Panc1 (cell line): ENCODE results near the gene CACNA2D3. TPM values are rescaled to one million over a fixed set of nuclear protein-coding genes. Genes with fewer than 3 reads are reported as not detected.

Experiments
- ATAC-seq: fragments of 200-7000 bp; cut with Tn5 transposase; 2 replicates; pipeline ENCODE4 v1.9.1; 2020; ENCODE audit warnings: mild to moderate bottlenecking, moderate library complexity
- BruUV-seq: library from RNA; stranded (reverse); fragments of 400-500 nt; replicated peaks from 2 replicates; lab custom pipeline; 2021; lab: Mats Ljungman, UMichigan
- CTCF ChIA-PET: fragments of 300-600 bp; sonication (Branson Sonifier 250); formaldehyde crosslinking; loops from one replicate; lab custom pipeline; 2022; ENCODE audit warnings: antibody characterized with exemption; lab: Charles Lee
- POLR2A ChIA-PET: fragments of 300-600 bp; sonication (Branson Sonifier 250); formaldehyde crosslinking; loops from one replicate; lab custom pipeline; 2022; ENCODE audit warnings: antibody characterized with exemption; lab: Charles Lee
- DNase-seq: peaks from one replicate; pipeline ENCODE4 v3.0.0-alpha.2; 2010; ENCODE audit warnings: low read depth, low spot score
- H3K27ac ChIP-seq: 2 replicates; pipeline ENCODE4 v1.5.1; 2011; ENCODE audit warnings: mild to moderate bottlenecking, low read length, inconsistent platforms
- H3K27me3 ChIP-seq: fragments of 200-500 bp; sonication (Bioruptor generic); 2 replicates; pipeline ENCODE4 v1.6.0; 2014; ENCODE audit warnings: low read length, inconsistent platforms; ENCODE audit not compliant: control insufficient read depth, insufficient read depth
- H3K36me3 ChIP-seq: fragments of 200-500 bp; sonication (Bioruptor generic); 2 replicates; pipeline ENCODE4 v1.5.1; 2014; ENCODE audit warnings: inconsistent platforms, mild to moderate bottlenecking, low read length, moderate library complexity; ENCODE audit not compliant: control insufficient read depth, insufficient read depth
- H3K4me1 ChIP-seq: 2 replicates; pipeline ENCODE4 v1.5.1; 2011; ENCODE audit warnings: inconsistent platforms, mild to moderate bottlenecking, low read length, moderate library complexity; ENCODE audit not compliant: control insufficient read depth, insufficient read depth
- H3K4me3 ChIP-seq, 2 experiments: 2 replicates each; pipeline ENCODE4 v1.5.1; 2011 to 2012; ENCODE audit warnings: low read depth in 2 of 2, low read length in 2 of 2, mild to moderate bottlenecking in 2 of 2, inconsistent platforms in 1 of 2, moderate library complexity in 1 of 2
- H3K9me3 ChIP-seq: fragments of 200-500 bp; sonication (Bioruptor generic); 2 replicates; pipeline ENCODE4 v1.5.1; 2014; ENCODE audit warnings: low read depth, mild to moderate bottlenecking, inconsistent platforms, low read length, moderate library complexity; ENCODE audit not compliant: control insufficient read depth, insufficient read depth
- POLR2AphosphoS5 ChIP-seq: IDR thresholded peaks from 2 replicates; pipeline ENCODE4 v1.6.1; 2012; ENCODE audit warnings: mild to moderate bottlenecking, low read depth, low read length, moderate library complexity
- SIN3A ChIP-seq: IDR thresholded peaks from 2 replicates; pipeline ENCODE4 v1.6.1; 2012; ENCODE audit warnings: low read depth, mild to moderate bottlenecking, low read length, moderate library complexity, borderline replicate concordance; ENCODE audit not compliant: insufficient read depth
- TCF7L2 ChIP-seq: IDR thresholded peaks from 2 replicates; pipeline ENCODE4 v1.6.1; 2011; ENCODE audit warnings: mild to moderate bottlenecking, low read depth, low read length, inconsistent platforms
- in situ Hi-C: cut with HindIII; loops from 2 replicates; pipeline ENCODE4 v1.10.0; 2016; ENCODE audit warnings: low sequenced_read_pairs, low pct_unique_long_range_greater_than_20kb
- intact Hi-C: fragments of 100-400 bp; cut with micrococcal nuclease; formaldehyde crosslinking; loops from one replicate; pipeline ENCODE4 v1.10.0; 2022; ENCODE audit not compliant: unreplicated experiment
- total RNA-seq: library from RNA; stranded (reverse); gene quantifications from one replicate; pipeline ENCODE4 v1.2.1, GENCODE V29; 2021; ENCODE audit not compliant: unreplicated experiment
- TF ChIP-seq, protein P1 (sequence below): fragments of 450-650 bp; IDR thresholded peaks from 2 replicates; pipeline ENCODE4 v1.5.1; 2017; ENCODE audit warnings: mild to moderate bottlenecking
- TF ChIP-seq, protein P2 (sequence below), 2 experiments: IDR thresholded peaks; 2 replicates each; pipeline ENCODE4 v1.6.1; 2011 to 2012; ENCODE audit warnings: low read depth in 2 of 2, control low read depth in 1 of 2, low read length in 1 of 2, mild to moderate bottlenecking in 1 of 2, moderate library complexity in 1 of 2; ENCODE audit not compliant: insufficient read depth in 1 of 2

Gene CACNA2D3
- total RNA-seq, 1 experiment from 2014 or later = 0.41 TPM

DNA sequence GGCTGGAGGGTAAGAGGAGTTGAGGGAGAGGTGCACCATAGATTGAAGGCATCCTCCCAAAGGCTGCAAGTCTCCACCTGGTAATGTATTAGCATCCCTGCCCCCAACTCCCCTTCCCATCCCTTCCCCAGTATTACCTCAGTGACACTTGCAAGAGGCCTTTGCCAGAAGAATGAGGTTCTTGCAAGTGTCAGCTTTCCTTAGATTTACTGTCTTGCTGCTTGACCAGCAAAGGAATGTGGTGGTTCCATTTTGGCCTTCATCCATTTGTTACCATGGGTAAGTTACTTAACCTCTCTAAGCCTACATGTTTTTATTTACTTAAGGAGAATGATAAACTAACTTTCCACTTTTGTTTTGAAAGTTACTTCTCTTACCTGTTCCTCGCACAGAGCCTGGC lies 696.6 kb downstream of the CACNA2D3 start:
- Histone ChIP-seq H3K36me3 (no peaks in the 10 kb centered on the region), H3K4me1 (no peaks in the 10 kb centered on the region), H3K4me3 (no peak overlapping the region), H3K9me3 (no peaks in the 10 kb centered on the region), H3K27ac (no peak overlapping the region), H3K27me3 (no peaks in the 10 kb centered on the region)
- ChIA-PET POLR2A (no interaction called here), CTCF (no interaction called here)
- DNase-seq = no peak
- no peak for ATAC-seq
- no TSS peak for BruUV-seq
- intact Hi-C loops = no loop called here
- TF ChIP-seq POLR2AphosphoS5 (no peak), TCF7L2 (no peak), SIN3A (no peak)
- in situ Hi-C loops = no loop called here

DNA sequence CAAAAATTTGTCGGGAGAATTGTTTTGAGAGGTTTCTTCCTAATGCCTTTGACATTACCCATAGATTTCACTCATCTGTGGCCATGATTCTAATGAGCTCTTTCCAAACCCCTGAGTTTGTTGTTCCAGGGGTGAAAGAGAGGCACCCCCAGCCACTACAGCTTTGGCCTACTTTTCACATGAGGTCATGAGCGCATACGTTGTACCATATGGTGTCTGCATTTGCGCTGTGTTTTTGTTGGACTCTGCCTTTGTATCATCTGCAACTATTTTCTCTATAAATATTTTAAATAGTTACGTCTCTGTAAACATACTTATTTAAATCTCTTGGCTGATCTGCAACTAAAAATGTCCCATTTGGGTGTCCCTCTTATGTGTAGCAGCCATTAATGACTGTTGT lies 697.6 kb downstream of the CACNA2D3 start:
- BruUV-seq = no TSS peak
- DNase-seq = no peak
- intact Hi-C loops = loop anchor here (5.0 kb wide), 1 partner anchor 508 kb away; no protein-coding TSS in a partner anchor
- H3K4me3 ChIP-seq = no peak overlapping the region
- TF ChIP-seq POLR2AphosphoS5 = no peak
- TF ChIP-seq, protein P1, sequence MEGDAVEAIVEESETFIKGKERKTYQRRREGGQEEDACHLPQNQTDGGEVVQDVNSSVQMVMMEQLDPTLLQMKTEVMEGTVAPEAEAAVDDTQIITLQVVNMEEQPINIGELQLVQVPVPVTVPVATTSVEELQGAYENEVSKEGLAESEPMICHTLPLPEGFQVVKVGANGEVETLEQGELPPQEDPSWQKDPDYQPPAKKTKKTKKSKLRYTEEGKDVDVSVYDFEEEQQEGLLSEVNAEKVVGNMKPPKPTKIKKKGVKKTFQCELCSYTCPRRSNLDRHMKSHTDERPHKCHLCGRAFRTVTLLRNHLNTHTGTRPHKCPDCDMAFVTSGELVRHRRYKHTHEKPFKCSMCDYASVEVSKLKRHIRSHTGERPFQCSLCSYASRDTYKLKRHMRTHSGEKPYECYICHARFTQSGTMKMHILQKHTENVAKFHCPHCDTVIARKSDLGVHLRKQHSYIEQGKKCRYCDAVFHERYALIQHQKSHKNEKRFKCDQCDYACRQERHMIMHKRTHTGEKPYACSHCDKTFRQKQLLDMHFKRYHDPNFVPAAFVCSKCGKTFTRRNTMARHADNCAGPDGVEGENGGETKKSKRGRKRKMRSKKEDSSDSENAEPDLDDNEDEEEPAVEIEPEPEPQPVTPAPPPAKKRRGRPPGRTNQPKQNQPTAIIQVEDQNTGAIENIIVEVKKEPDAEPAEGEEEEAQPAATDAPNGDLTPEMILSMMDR = no peak
- TF ChIP-seq SIN3A = no peak
- TF ChIP-seq TCF7L2 = no peak
- TF ChIP-seq, protein P2, sequence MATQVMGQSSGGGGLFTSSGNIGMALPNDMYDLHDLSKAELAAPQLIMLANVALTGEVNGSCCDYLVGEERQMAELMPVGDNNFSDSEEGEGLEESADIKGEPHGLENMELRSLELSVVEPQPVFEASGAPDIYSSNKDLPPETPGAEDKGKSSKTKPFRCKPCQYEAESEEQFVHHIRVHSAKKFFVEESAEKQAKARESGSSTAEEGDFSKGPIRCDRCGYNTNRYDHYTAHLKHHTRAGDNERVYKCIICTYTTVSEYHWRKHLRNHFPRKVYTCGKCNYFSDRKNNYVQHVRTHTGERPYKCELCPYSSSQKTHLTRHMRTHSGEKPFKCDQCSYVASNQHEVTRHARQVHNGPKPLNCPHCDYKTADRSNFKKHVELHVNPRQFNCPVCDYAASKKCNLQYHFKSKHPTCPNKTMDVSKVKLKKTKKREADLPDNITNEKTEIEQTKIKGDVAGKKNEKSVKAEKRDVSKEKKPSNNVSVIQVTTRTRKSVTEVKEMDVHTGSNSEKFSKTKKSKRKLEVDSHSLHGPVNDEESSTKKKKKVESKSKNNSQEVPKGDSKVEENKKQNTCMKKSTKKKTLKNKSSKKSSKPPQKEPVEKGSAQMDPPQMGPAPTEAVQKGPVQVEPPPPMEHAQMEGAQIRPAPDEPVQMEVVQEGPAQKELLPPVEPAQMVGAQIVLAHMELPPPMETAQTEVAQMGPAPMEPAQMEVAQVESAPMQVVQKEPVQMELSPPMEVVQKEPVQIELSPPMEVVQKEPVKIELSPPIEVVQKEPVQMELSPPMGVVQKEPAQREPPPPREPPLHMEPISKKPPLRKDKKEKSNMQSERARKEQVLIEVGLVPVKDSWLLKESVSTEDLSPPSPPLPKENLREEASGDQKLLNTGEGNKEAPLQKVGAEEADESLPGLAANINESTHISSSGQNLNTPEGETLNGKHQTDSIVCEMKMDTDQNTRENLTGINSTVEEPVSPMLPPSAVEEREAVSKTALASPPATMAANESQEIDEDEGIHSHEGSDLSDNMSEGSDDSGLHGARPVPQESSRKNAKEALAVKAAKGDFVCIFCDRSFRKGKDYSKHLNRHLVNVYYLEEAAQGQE (IDR thresholded peaks at IDR 0.05; ENCODE audit: insufficient read depth in 1 of 2, low read depth in 2 of 2, low read length in 1 of 2) = no peak
- no peak overlapping the region for H3K27ac ChIP-seq
- H3K27me3 ChIP-seq = no peaks in the 10 kb centered on the region
- H3K36me3 ChIP-seq = no peaks in the 10 kb centered on the region
- no peaks in the 10 kb centered on the region for H3K4me1 ChIP-seq
- ChIA-PET POLR2A (no interaction called here), CTCF (no interaction called here)
- H3K9me3 ChIP-seq = no peaks in the 10 kb centered on the region
- ATAC-seq = no peak
- in situ Hi-C loops = no loop called here

DNA sequence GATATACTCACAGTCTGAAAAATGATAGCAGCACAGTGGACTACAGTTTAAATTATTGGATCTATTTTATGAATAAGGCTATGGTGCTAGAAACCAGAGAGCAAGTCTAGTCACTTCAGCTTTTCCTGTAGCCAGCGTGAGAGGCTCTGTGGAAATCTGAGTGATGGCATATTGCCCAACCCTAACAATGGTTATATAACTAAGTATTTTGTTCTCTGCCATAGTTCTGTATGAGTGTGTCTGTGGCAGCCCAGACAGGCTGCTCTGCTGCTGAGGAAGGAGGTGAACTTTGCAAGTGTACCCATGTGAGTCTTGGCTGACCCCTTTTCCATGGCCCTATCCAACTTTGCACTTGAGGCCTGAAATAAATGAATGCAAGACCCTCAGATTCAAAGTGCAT lies 699.9 kb downstream of the CACNA2D3 start:
- no TSS peak for BruUV-seq
- H3K4me3 ChIP-seq = no peak overlapping the region

More for the DNA sequence above, 699.9 kb downstream of the CACNA2D3 start:
- POLR2A ChIA-PET = no interaction called here
- ATAC-seq (no peak), DNase-seq (no peak)
- no peak for TF ChIP-seq POLR2AphosphoS5
- no peak for TF ChIP-seq SIN3A
- TF ChIP-seq TCF7L2 = no peak
- TF ChIP-seq, protein P2 (IDR thresholded peaks at IDR 0.05; ENCODE audit: insufficient read depth in 1 of 2, low read depth in 2 of 2, low read length in 1 of 2) = no peak
- TF ChIP-seq, protein P1 = no peak
- in situ Hi-C loops = no loop called here
- intact Hi-C loops = loop anchor here (5.0 kb wide), 1 partner anchor 510 kb away; no protein-coding TSS in a partner anchor
- no peaks in the 10 kb centered on the region for H3K9me3 ChIP-seq
- no peak overlapping the region for H3K27ac ChIP-seq
- no peaks in the 10 kb centered on the region for H3K27me3 ChIP-seq
- H3K4me1 ChIP-seq = no peaks in the 10 kb centered on the region
- CTCF ChIA-PET = interaction anchor here (0.5 kb wide), 1 partner anchor 7 kb away, joined by 5 read pairs; no protein-coding TSS in a partner anchor
- H3K36me3 ChIP-seq = no peaks in the 10 kb centered on the region
